Measurements from ENCODE around the gene MCTP2. TPM values are rescaled to one million over a fixed set of nuclear protein-coding genes. Genes with fewer than 3 reads are reported as not detected.
A peak's percentile ranks its signal among the peaks of the same experiment; 100 is the strongest.

The MCTP2 gene
- total RNA-seq, 4 donors from 2014 or later, result 35.2 to 84.0 (median 61.2) TPM

GRCh38 chr15:94259121-94259751 lies 27.9 kb downstream of the MCTP2 start:
- Histone ChIP-seq H3K4me1 (peaks cover 0 to 5% of the 10 kb centered on the region in 2 donors), H3K27ac (no peak overlapping the region), H3K36me3 (no peaks in the 10 kb centered on the region), H3K9me3 (no peaks in the 10 kb centered on the region), H3K27me3 (no peaks in the 10 kb centered on the region), H3K4me3 (replicated peaks in 1 of 3) (no peak overlapping the region)
- TF ChIP-seq CTCF (IDR thresholded peaks at IDR 0.05) (no peak), POLR2A (IDR thresholded peaks at IDR 0.05) (no peak)
- WGBS, 2 donors, result 86% methylated on average over 1 of the region's 1 CpG
- intact Hi-C loops (cut with DNase I), result no loop called here
- no peak for DNase-seq

- TF ChIP-seq CTCF (IDR thresholded peaks at IDR 0.05), result no peak
- TF ChIP-seq POLR2A (IDR thresholded peaks at IDR 0.05), result no peak
- no peak for DNase-seq
- WGBS, 2 donors, result 75 to 84% methylated on average over 3 of the region's 3 CpGs
- no peaks in the 10 kb centered on the region for H3K36me3 ChIP-seq
- H3K27ac ChIP-seq, result no peak overlapping the region
- intact Hi-C loops (cut with DNase I), result no loop called here
- peaks cover 5 to 10% of the 10 kb centered on the region in 2 donors for H3K4me1 ChIP-seq
- H3K27me3 ChIP-seq, result no peaks in the 10 kb centered on the region
- H3K9me3 ChIP-seq, result no peaks in the 10 kb centered on the region
- H3K4me3 ChIP-seq (replicated peaks in 1 of 3), result no peak overlapping the region
Measured at GRCh38 chr15:94259863-94260262, 28.5 kb downstream of the MCTP2 start.

GRCh38 chr15:94262201-94262600 lies 30.8 kb downstream of the MCTP2 start:
- Histone ChIP-seq H3K9me3 (no peaks in the 10 kb centered on the region), H3K4me1 (peaks cover 10 to 16% of the 10 kb centered on the region in 2 donors), H3K4me3 (replicated peaks in 1 of 3) (no peak overlapping the region), H3K27me3 (no peaks in the 10 kb centered on the region), H3K27ac (no peak overlapping the region), H3K36me3 (no peaks in the 10 kb centered on the region)
- intact Hi-C loops (cut with DNase I), result no loop called here
- no peak for DNase-seq
- WGBS, 2 donors, result 87 to 96% methylated on average over 1 of the region's 1 CpG
- no peak for TF ChIP-seq CTCF (IDR thresholded peaks at IDR 0.05)
- TF ChIP-seq POLR2A (IDR thresholded peaks at IDR 0.05), result no peak

GRCh38 chr15:94263341-94264273 lies 32.2 kb downstream of the MCTP2 start:
- intact Hi-C loops (cut with DNase I), result no loop called here
- TF ChIP-seq POLR2A (IDR thresholded peaks at IDR 0.05) (no peak), CTCF (IDR thresholded peaks at IDR 0.05) (no peak)
- WGBS, 2 donors, result 66 to 74% methylated on average over 7 of the region's 7 CpGs
- H3K27me3 ChIP-seq, result no peaks in the 10 kb centered on the region
- H3K4me1 ChIP-seq, result peaks cover 10 to 16% of the 10 kb centered on the region in 2 donors
- H3K9me3 ChIP-seq, result no peaks in the 10 kb centered on the region
- no peaks in the 10 kb centered on the region for H3K36me3 ChIP-seq
- H3K27ac ChIP-seq, result peak overlapping the region in 1 of 3 donors; percentile 10
- DNase-seq, result no peak
- no peak overlapping the region for H3K4me3 ChIP-seq (replicated peaks in 1 of 3)

- peak; percentile 31 to 38 for DNase-seq
- H3K4me3 ChIP-seq (replicated peaks in 1 of 3), result no peak overlapping the region
- peak overlapping the region; percentile 5 to 51 (median 41) for H3K27ac ChIP-seq
- no peaks in the 10 kb centered on the region for H3K36me3 ChIP-seq
- no peaks in the 10 kb centered on the region for H3K9me3 ChIP-seq
- H3K27me3 ChIP-seq, result no peaks in the 10 kb centered on the region
- WGBS, 2 donors, result 42 to 60% methylated on average over 4 of the region's 4 CpGs
- intact Hi-C loops (cut with DNase I), result no loop called here
- peaks cover 22 to 27% of the 10 kb centered on the region in 2 donors for H3K4me1 ChIP-seq
- TF ChIP-seq POLR2A (IDR thresholded peaks at IDR 0.05) (no peak), CTCF (IDR thresholded peaks at IDR 0.05) (no peak)
Measured at GRCh38 chr15:94265009-94265408, 33.6 kb downstream of the MCTP2 start.
